ENCODE data around the gene MATN1.

The MATN1 gene

GRCh38 chr1:30704765-30705509 lies 18.4 kb downstream of the MATN1 start:
- no peak overlapping the region for H2AFZ ChIP-seq (ENCODE audit: low read length)
- H3K4me1 ChIP-seq (ENCODE audit: insufficient read depth, low read length, severe bottlenecking) = no peaks in the 10 kb centered on the region
- no peak overlapping the region for H3K9ac ChIP-seq (ENCODE audit: low read length)
- no peak overlapping the region for H3K4me3 ChIP-seq (ENCODE audit: low read depth, low read length, poor library complexity, severe bottlenecking)
- no peaks in the 10 kb centered on the region for H3K27me3 ChIP-seq (ENCODE audit: insufficient read depth, low read length)
- H3K9me3 ChIP-seq (ENCODE audit: low read length) = no peaks in the 10 kb centered on the region
- no peak overlapping the region for H3K27ac ChIP-seq (ENCODE audit: low read depth, low read length, poor library complexity, severe bottlenecking)
- H3K9me2 ChIP-seq (ENCODE audit: low read depth, low read length) = no peaks in the 10 kb centered on the region
- H4K20me1 ChIP-seq (ENCODE audit: insufficient read depth, low read length) = no peaks in the 10 kb centered on the region
- H3K4me2 ChIP-seq (ENCODE audit: low read length) = no peak overlapping the region
- H3F3A ChIP-seq (ENCODE audit: insufficient read depth, low read length) = no peaks in the 10 kb centered on the region
- TF ChIP-seq EZH2 (IDR thresholded peaks at IDR 0.05; ENCODE audit: borderline replicate concordance, low read length) (no peak), CTCF (IDR thresholded peaks at IDR 0.05; ENCODE audit: low read length) (no peak)
- no peaks in the 10 kb centered on the region for H3K36me3 ChIP-seq (ENCODE audit: insufficient read depth, low read length)
- H3K79me2 ChIP-seq (ENCODE audit: insufficient read depth, low read length) = no peaks in the 10 kb centered on the region

GRCh38 chr1:30704271-30704670 lies 19.1 kb downstream of the MATN1 start:
- H2AFZ ChIP-seq (ENCODE audit: low read length) = no peak overlapping the region
- no peaks in the 10 kb centered on the region for H3K27me3 ChIP-seq (ENCODE audit: insufficient read depth, low read length)
- no peak overlapping the region for H3K27ac ChIP-seq (ENCODE audit: low read depth, low read length, poor library complexity, severe bottlenecking)
- no peaks in the 10 kb centered on the region for H3K36me3 ChIP-seq (ENCODE audit: insufficient read depth, low read length)
- no peaks in the 10 kb centered on the region for H3K4me1 ChIP-seq (ENCODE audit: insufficient read depth, low read length, severe bottlenecking)
- no peaks in the 10 kb centered on the region for H3K9me3 ChIP-seq (ENCODE audit: low read length)
- no peaks in the 10 kb centered on the region for H3K9me2 ChIP-seq (ENCODE audit: low read depth, low read length)
- H3F3A ChIP-seq (ENCODE audit: insufficient read depth, low read length) = no peaks in the 10 kb centered on the region
- H3K9ac ChIP-seq (ENCODE audit: low read length) = no peak overlapping the region
- TF ChIP-seq CTCF (IDR thresholded peaks at IDR 0.05; ENCODE audit: low read length) (no peak), EZH2 (IDR thresholded peaks at IDR 0.05; ENCODE audit: borderline replicate concordance, low read length) (no peak)
- no peak overlapping the region for H3K4me2 ChIP-seq (ENCODE audit: low read length)
- H4K20me1 ChIP-seq (ENCODE audit: insufficient read depth, low read length) = no peaks in the 10 kb centered on the region
- no peak overlapping the region for H3K4me3 ChIP-seq (ENCODE audit: low read depth, low read length, poor library complexity, severe bottlenecking)
- no peaks in the 10 kb centered on the region for H3K79me2 ChIP-seq (ENCODE audit: insufficient read depth, low read length)

- Histone ChIP-seq H3K9me2 (ENCODE audit: low read depth, low read length) (no peaks in the 10 kb centered on the region), H3K9me3 (ENCODE audit: low read length) (no peaks in the 10 kb centered on the region), H2AFZ (ENCODE audit: low read length) (no peak overlapping the region), H3K9ac (ENCODE audit: low read length) (no peak overlapping the region), H3K27me3 (ENCODE audit: insufficient read depth, low read length) (no peaks in the 10 kb centered on the region), H3F3A (ENCODE audit: insufficient read depth, low read length) (no peaks in the 10 kb centered on the region), H3K4me2 (ENCODE audit: low read length) (no peak overlapping the region), H3K27ac (ENCODE audit: low read depth, low read length, poor library complexity, severe bottlenecking) (no peak overlapping the region), H3K79me2 (ENCODE audit: insufficient read depth, low read length) (no peaks in the 10 kb centered on the region), H4K20me1 (ENCODE audit: insufficient read depth, low read length) (no peaks in the 10 kb centered on the region), H3K4me3 (ENCODE audit: low read depth, low read length, poor library complexity, severe bottlenecking) (no peak overlapping the region), H3K36me3 (ENCODE audit: insufficient read depth, low read length) (no peaks in the 10 kb centered on the region), H3K4me1 (ENCODE audit: insufficient read depth, low read length, severe bottlenecking) (no peaks in the 10 kb centered on the region)
- TF ChIP-seq EZH2 (IDR thresholded peaks at IDR 0.05; ENCODE audit: borderline replicate concordance, low read length) (no peak), CTCF (IDR thresholded peaks at IDR 0.05; ENCODE audit: low read length) (no peak)
Observed at GRCh38 chr1:30702823-30703222, 20.6 kb downstream of the MATN1 start.
